Dendritic cell treated with granulocyte-macrophage colony-stimulating factor and Interleukin-4, amounts not matched to agents 40 ng/mL and 50 ng/mL, for 4 days (primary cell): ENCODE data around the gene RFXANK.
"Not testable (repeated sequence)": the region's sequence is repeated elsewhere in the genome, so short reads cannot be mapped to it uniquely, and the experiment has no call there.

Experiments
- H3K27ac Mint-ChIP-seq: one replicate; pipeline ENCODE4 v1.8.0; 2022; ENCODE audit warnings: mild to moderate bottlenecking, mixed read lengths
- H3K27me3 Mint-ChIP-seq: one replicate; pipeline ENCODE4 v1.8.0; 2022; ENCODE audit warnings: mild to moderate bottlenecking, mixed read lengths
- H3K36me3 Mint-ChIP-seq: one replicate; pipeline ENCODE4 v1.8.0; 2022; ENCODE audit warnings: low read depth, mixed read lengths
- H3K4me1 Mint-ChIP-seq: one replicate; pipeline ENCODE4 v1.8.0; 2022; ENCODE audit warnings: low read depth, mixed read lengths
- H3K4me3 Mint-ChIP-seq: one replicate; pipeline ENCODE4 v1.8.0; 2022; ENCODE audit warnings: mild to moderate bottlenecking, moderate library complexity, mixed read lengths
- H3K9me3 Mint-ChIP-seq: one replicate; pipeline ENCODE4 v1.8.0; 2022; ENCODE audit warnings: mixed read lengths
- intact Hi-C: fragments of 100-400 bp; cut with micrococcal nuclease; formaldehyde crosslinking; loops from one replicate; pipeline ENCODE4 v1.15.0; 2022

Gene RFXANK

DNA sequence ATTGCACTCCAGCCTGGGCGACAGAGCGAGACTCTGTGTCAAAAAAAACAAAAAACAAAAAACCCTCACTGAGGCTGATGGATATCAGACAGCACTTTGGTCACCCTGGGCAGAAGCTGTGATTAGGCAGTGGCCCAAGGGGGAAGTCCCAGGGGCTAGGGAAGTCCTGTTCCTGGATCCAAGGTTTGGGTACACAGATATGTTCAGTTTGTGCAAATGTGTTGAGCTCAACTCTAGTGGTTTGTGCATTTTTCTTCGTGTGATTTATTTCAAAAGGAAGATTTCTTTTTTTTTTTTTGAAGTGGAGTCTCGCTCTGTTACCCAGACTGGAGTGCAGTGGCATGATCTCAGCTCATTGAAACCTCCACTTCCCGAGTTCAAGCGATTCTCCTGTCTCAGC, 34.2 kb upstream of the RFXANK start:
- intact Hi-C loops: no loop called here
- no peak overlapping the region for H3K27ac Mint-ChIP-seq
- H3K4me3 Mint-ChIP-seq: no peak overlapping the region
- no peaks in the 10 kb centered on the region for H3K4me1 Mint-ChIP-seq
- H3K9me3 Mint-ChIP-seq: no peaks in the 10 kb centered on the region
- peaks cover 24% of the 10 kb centered on the region for H3K36me3 Mint-ChIP-seq
- no peaks in the 10 kb centered on the region for H3K27me3 Mint-ChIP-seq

DNA sequence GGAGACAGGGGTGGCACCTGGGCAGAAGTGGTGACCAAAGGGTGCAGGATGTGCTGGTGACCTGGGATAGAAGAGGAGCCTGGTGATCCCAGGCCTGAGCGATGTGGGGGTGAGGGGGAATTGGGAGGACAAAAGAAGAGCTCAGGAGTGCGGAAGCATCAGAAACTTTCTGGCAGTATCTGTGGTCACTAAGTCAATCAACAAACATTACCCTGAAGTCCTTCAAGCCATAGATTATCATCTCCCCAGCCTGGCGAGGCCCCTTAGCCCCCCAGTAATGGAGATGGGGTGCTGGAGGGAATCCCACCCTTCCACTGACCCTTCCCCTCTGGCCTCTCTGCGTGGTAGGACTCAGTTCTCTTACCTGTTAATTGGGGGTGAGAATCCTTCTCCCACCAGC, 32.5 kb upstream of the RFXANK start:
- H3K27me3 Mint-ChIP-seq: no peaks in the 10 kb centered on the region
- no peak overlapping the region for H3K4me3 Mint-ChIP-seq
- no peaks in the 10 kb centered on the region for H3K9me3 Mint-ChIP-seq
- H3K27ac Mint-ChIP-seq: no peak overlapping the region
- no peaks in the 10 kb centered on the region for H3K4me1 Mint-ChIP-seq
- peaks cover 24% of the 10 kb centered on the region for H3K36me3 Mint-ChIP-seq
- intact Hi-C loops: no loop called here

DNA sequence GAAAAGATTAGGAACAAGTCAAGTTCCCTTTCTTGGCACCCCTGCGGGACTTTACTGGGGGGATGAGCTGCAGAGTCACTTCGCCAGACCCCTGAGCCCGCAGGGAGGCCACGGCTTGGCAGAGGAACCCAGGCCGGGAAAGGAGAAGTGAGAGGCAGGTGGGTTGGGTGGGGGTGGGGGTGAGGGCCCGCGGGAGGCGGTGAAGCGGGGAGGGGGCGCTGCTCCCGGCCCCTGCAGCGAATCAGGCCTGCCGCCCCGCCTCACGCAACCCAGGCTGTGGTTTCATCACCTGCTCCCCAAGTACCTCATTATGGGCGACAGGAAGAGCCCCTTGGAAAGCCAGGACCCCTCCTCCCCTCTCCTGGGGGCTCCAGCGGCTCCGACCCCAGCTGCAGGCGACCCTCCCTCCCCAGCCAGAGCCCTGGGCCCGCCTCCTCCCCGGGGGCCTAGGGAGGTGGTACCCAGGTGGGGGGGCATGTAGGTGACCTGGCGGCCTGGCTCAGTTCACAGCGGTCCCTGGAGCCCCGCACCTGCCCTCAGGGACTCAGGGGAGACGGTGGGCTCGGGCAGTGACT, 31.5 kb upstream of the RFXANK start:
- no peaks in the 10 kb centered on the region for H3K4me1 Mint-ChIP-seq
- intact Hi-C loops: no loop called here
- no peaks in the 10 kb centered on the region for H3K27me3 Mint-ChIP-seq
- H3K9me3 Mint-ChIP-seq: no peaks in the 10 kb centered on the region
- H3K27ac Mint-ChIP-seq: no peak overlapping the region
- H3K36me3 Mint-ChIP-seq: peaks cover 27% of the 10 kb centered on the region
- no peak overlapping the region for H3K4me3 Mint-ChIP-seq

GRCh38 chr19:19162495-19162894, 29.6 kb upstream of the RFXANK start:
- Mint-ChIP-seq H3K4me1 (no peaks in the 10 kb centered on the region), H3K9me3 (no peaks in the 10 kb centered on the region), H3K27ac (no peak overlapping the region), H3K4me3 (no peak overlapping the region), H3K27me3 (no peaks in the 10 kb centered on the region), H3K36me3 (peaks cover 14% of the 10 kb centered on the region)
- intact Hi-C loops: no loop called here

- no peaks in the 10 kb centered on the region for H3K9me3 Mint-ChIP-seq
- H3K4me3 Mint-ChIP-seq: no peak overlapping the region
- H3K4me1 Mint-ChIP-seq: peaks cover 9% of the 10 kb centered on the region
- peaks cover 8% of the 10 kb centered on the region for H3K27me3 Mint-ChIP-seq
- H3K27ac Mint-ChIP-seq: no peak overlapping the region
- intact Hi-C loops: no loop called here
- peaks cover 6% of the 10 kb centered on the region for H3K36me3 Mint-ChIP-seq
Observed at GRCh38 chr19:19165396-19165795, 26.7 kb upstream of the RFXANK start.

- no peak overlapping the region for H3K27ac Mint-ChIP-seq
- H3K36me3 Mint-ChIP-seq: peaks cover 28% of the 10 kb centered on the region
- no peak overlapping the region for H3K4me3 Mint-ChIP-seq
- no peaks in the 10 kb centered on the region for H3K9me3 Mint-ChIP-seq
- peaks cover 23% of the 10 kb centered on the region for H3K4me1 Mint-ChIP-seq
- peaks cover 23% of the 10 kb centered on the region for H3K27me3 Mint-ChIP-seq
- intact Hi-C loops: no loop called here
Observed at GRCh38 chr19:19167612-19168011, 24.4 kb upstream of the RFXANK start.

- Mint-ChIP-seq H3K27ac (no peak overlapping the region), H3K27me3 (peaks cover 23% of the 10 kb centered on the region), H3K4me3 (peak overlapping the region; percentile 52), H3K36me3 (peaks cover 35% of the 10 kb centered on the region), H3K9me3 (no peaks in the 10 kb centered on the region), H3K4me1 (peaks cover 27% of the 10 kb centered on the region)
- intact Hi-C loops: no loop called here
Observed at GRCh38 chr19:19169236-19170052, 22.6 kb upstream of the RFXANK start.

GRCh38 chr19:19170053-19170872, 21.8 kb upstream of the RFXANK start, which contains the start of gene MEF2B:
MEF2B (minus strand) TSS chr19:19170263; CDS start chr19:19150735, 19,528 bp downstream.
- intact Hi-C loops: no loop called here
- peak within 1 kb of the TSS; percentile 52 for H3K4me3 Mint-ChIP-seq
- peaks cover 23% of the 10 kb centered on the region for H3K27me3 Mint-ChIP-seq
- H3K27ac Mint-ChIP-seq: no peak within 1 kb of the TSS
- H3K4me1 Mint-ChIP-seq: peaks cover 27% of the 10 kb centered on the region
- H3K36me3 Mint-ChIP-seq: peaks cover 35% of the 10 kb centered on the region
- no peaks in the 10 kb centered on the region for H3K9me3 Mint-ChIP-seq

DNA sequence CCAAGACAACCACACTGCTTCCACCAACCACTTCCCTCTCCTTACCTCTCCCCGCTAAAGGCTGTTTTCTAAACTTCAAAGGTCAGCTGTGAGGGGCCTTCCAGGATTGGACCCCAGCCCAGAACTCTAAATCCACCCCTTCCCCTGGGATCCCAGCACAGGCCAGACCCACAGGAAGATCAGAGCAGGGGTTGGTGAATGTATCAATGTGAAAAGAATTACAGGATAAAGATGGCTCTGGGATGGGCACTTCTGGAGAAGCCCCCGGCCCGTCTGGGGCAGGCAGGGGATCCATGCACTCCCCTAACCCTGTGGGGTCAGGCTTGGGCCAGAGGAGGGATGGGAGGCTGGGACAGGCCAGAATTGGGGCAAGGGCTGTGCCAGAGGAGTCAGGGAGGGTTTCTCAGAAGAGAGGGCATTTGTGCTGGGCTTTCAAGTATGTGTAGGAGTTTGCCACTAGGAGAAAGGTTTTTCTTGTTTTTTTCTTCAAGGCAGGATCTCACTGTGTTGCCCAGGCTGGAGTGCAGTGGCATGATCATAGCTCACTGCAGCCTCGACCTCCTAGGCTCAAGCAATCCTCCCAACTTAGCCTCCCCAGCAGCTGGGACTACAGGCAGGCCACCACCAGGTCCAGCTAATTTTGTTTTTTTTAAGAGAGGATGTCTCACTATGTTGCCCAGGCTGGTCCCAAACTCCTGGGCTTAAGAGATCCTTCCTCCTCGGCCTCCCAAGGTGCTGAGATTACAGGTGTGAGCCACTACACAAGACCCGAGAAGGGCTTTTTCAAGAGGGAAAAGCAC, 21.0 kb upstream of the RFXANK start:
- Mint-ChIP-seq H3K27me3 (peaks cover 23% of the 10 kb centered on the region), H3K9me3 (no peaks in the 10 kb centered on the region), H3K4me3 (no peak overlapping the region), H3K4me1 (peaks cover 27% of the 10 kb centered on the region), H3K27ac (no peak overlapping the region), H3K36me3 (peaks cover 43% of the 10 kb centered on the region)
- intact Hi-C loops: no loop called here

DNA sequence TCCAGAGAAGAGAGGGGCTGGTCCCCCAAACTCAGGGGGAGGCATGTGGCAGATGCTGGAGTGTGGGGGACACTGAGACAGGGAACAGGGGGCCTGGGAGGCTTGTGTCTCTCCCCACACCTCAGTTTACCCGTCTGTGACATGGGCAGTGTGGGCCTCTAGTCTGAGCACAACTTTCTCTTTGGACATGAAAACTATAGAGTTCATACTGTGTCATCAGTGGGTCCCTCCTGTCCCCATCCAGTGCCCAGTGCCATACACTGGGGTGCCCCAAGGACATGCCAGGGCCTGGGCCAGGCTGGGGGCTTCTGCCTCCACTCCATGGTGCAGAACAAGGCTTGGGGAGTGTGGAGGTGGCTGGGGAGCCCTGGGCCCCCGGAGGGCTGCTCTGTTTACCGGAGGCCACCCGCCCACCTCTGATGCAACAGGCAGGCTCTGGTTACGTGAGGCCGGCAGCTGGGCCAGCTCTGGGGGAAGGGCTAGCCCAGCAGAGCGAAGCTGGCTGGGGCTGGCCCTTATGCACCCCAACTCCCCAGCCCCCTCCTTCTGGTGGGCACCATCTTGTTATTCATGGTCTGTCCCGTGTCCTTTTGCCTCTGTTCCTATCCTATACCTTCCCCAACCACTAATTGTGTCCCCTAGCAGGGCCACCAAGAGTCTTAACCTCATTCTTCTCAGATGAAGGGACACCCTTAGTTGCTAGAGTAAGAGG, 20.1 kb upstream of the RFXANK start:
- no peak overlapping the region for H3K27ac Mint-ChIP-seq
- H3K4me1 Mint-ChIP-seq: peaks cover 27% of the 10 kb centered on the region
- H3K36me3 Mint-ChIP-seq: peaks cover 52% of the 10 kb centered on the region
- no peak overlapping the region for H3K4me3 Mint-ChIP-seq
- H3K9me3 Mint-ChIP-seq: no peaks in the 10 kb centered on the region
- peaks cover 23% of the 10 kb centered on the region for H3K27me3 Mint-ChIP-seq
- intact Hi-C loops: no loop called here

GRCh38 chr19:19173243-19173642, 18.8 kb upstream of the RFXANK start:
- H3K27ac Mint-ChIP-seq, H3K9me3 Mint-ChIP-seq, H3K4me3 Mint-ChIP-seq, intact Hi-C loops: not testable (repeated sequence)
- H3K4me1 Mint-ChIP-seq: peaks cover 27% of the 10 kb centered on the region
- H3K36me3 Mint-ChIP-seq: peaks cover 64% of the 10 kb centered on the region
- peaks cover 23% of the 10 kb centered on the region for H3K27me3 Mint-ChIP-seq

GRCh38 chr19:19176950-19177349, 15.1 kb upstream of the RFXANK start:
- Mint-ChIP-seq H3K27me3 (peaks cover under 1% of the 10 kb centered on the region), H3K9me3 (no peaks in the 10 kb centered on the region), H3K4me1 (peaks cover 10% of the 10 kb centered on the region), H3K36me3 (peaks cover 86% of the 10 kb centered on the region), H3K27ac (no peak overlapping the region), H3K4me3 (no peak overlapping the region)
- intact Hi-C loops: no loop called here
